Tibial nerve (tissue), 4 donors: ENCODE measurements around the gene IKBKE. TPM values are rescaled to one million over a fixed set of nuclear protein-coding genes. Genes with fewer than 3 reads are reported as not detected.

Experiments
- DNase-seq, 2 donors: peaks; one replicate each; pipeline ENCODE4 v3.0.0-alpha.2; 2019; ENCODE audit warnings: low spot score in 2 of 2
- H3K27ac ChIP-seq, 4 donors: fragments of 200-600 bp; sonication (generic) in 3 of 4; one replicate each; pipeline ENCODE4 v1.5.1; 2017 to 2019; ENCODE audit warnings: mild to moderate bottlenecking in 1 of 4
- H3K27me3 ChIP-seq, 2 donors: fragments of 200-600 bp; sonication (generic) in 1 of 2; one replicate each; pipeline versions ENCODE4 v1.5.1 to v1.6.0; 2017 to 2019
- H3K36me3 ChIP-seq, 3 donors: fragments of 200-600 bp; sonication (generic); one replicate each; pipeline ENCODE4 v1.5.1; 2018 to 2019
- H3K4me1 ChIP-seq, 4 donors: fragments of 200-600 bp; sonication (generic) in 3 of 4; one replicate each; pipeline ENCODE4 v1.5.1; 2017 to 2019
- H3K4me3 ChIP-seq, 4 donors: fragments of 200-600 bp; sonication (generic) in 3 of 4; one replicate each; pipeline ENCODE4 v1.5.1; 2017 to 2019; ENCODE audit warnings: mild to moderate bottlenecking in 1 of 4, moderate library complexity in 1 of 4
- H3K9me3 ChIP-seq, 4 donors: fragments of 200-600 bp; sonication (generic) in 3 of 4; one replicate each; pipeline ENCODE4 v1.5.1; 2017 to 2019
- EP300 ChIP-seq, 2 donors: sonication (generic); formaldehyde crosslinking; IDR thresholded peaks; one replicate each; pipeline ENCODE4 v1.6.1; 2017; ENCODE audit warnings: antibody characterized with exemption in 2 of 2, mild to moderate bottlenecking in 1 of 2
- POLR2A ChIP-seq, 2 donors: fragments of 450-650 bp; IDR thresholded peaks; one replicate each; pipeline ENCODE4 v1.6.1; 2017; ENCODE audit warnings: antibody characterized with exemption in 2 of 2, mild to moderate bottlenecking in 2 of 2, moderate library complexity in 2 of 2
- WGBS, 2 donors: methylation state at CpG; one replicate each; pipeline ENCODE4 v1.1.5; 2018; 5-methylcytosine and 5-hydroxymethylcytosine counted together
- total RNA-seq, 4 donors: library from RNA; depleted of rRNA; stranded (reverse); fragments of >200 nt; gene quantifications; one replicate each; pipeline ENCODE4 v1.1.0, GENCODE V29; 2016
- TF ChIP-seq, protein P1 (sequence below), 5 experiments: fragments of 200-600 bp in 3 of 5; fragments of 450-650 bp in 2 of 5; sonication (generic) in 3 of 5; IDR thresholded peaks; one replicate each; pipeline ENCODE4 v1.5.1; 2016 to 2019; ENCODE audit warnings: antibody characterized with exemption in 5 of 5, mild to moderate bottlenecking in 3 of 5, moderate library complexity in 2 of 5

Gene IKBKE
- total RNA-seq, 4 donors from 2014 or later = 1.5 to 18.0 (median 3.7) TPM

DNA sequence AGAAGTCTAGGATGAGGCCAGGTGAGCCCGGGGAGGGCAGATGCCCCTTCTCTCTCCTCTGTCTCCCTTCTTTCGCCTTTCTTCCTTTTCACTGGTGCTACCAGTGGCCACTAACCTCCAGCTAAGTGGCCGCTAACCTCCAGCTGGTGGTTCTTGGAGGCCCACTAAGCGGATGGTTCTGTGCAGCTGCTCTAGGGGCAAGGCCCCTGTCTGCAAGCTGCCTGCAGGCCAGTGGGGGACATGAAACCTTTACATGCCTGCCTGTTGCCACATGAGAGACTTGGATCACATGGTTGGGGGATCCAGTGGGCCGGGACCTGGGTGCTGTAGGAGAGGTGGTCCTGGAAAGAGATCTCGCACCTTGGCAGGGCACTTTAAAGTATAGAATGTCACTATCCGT is 17.7 kb downstream of the IKBKE start:
- H3K27ac ChIP-seq = no peak overlapping the region
- no peak overlapping the region for H3K4me3 ChIP-seq
- TF ChIP-seq EP300 (IDR thresholded peaks at IDR 0.05) (no peak), POLR2A (IDR thresholded peaks at IDR 0.05) (no peak)
- TF ChIP-seq, protein P1, sequence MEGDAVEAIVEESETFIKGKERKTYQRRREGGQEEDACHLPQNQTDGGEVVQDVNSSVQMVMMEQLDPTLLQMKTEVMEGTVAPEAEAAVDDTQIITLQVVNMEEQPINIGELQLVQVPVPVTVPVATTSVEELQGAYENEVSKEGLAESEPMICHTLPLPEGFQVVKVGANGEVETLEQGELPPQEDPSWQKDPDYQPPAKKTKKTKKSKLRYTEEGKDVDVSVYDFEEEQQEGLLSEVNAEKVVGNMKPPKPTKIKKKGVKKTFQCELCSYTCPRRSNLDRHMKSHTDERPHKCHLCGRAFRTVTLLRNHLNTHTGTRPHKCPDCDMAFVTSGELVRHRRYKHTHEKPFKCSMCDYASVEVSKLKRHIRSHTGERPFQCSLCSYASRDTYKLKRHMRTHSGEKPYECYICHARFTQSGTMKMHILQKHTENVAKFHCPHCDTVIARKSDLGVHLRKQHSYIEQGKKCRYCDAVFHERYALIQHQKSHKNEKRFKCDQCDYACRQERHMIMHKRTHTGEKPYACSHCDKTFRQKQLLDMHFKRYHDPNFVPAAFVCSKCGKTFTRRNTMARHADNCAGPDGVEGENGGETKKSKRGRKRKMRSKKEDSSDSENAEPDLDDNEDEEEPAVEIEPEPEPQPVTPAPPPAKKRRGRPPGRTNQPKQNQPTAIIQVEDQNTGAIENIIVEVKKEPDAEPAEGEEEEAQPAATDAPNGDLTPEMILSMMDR (IDR thresholded peaks at IDR 0.05) = no peak
- 85 to 91% methylated on average over 7 of the region's 7 CpGs for WGBS, 2 donors
- H3K27me3 ChIP-seq = no peaks in the 10 kb centered on the region
- H3K9me3 ChIP-seq = no peaks in the 10 kb centered on the region
- H3K36me3 ChIP-seq = peaks cover 0 to 4% (median 0%) of the 10 kb centered on the region in 3 donors
- H3K4me1 ChIP-seq = peaks cover 0 to 19% (median 0%) of the 10 kb centered on the region in 4 donors
- DNase-seq = no peak

DNA sequence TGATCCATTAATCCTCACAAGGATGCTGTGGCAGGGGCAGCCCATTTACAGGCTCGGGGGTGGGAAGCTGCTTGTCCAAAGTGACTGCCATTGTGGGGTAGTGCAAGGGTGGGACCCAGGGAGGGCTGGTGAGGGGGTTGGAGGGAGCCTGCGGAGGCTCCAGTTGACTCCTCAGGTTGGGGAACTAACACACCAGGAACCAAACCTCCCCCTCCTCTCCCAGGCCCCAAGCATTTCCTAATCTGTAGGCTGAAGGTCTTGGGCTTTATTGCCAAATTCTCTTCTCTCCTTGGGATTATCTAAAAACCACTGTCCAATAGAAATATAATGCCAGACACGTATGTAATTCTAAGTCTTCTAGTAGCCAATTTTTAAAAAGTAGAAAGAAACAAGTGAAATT is 18.2 kb downstream of the IKBKE start:
- WGBS, 2 donors = 79 to 89% methylated on average over 3 of the region's 3 CpGs
- H3K4me3 ChIP-seq = no peak overlapping the region
- TF ChIP-seq, protein P1 (IDR thresholded peaks at IDR 0.05) = no peak
- TF ChIP-seq POLR2A (IDR thresholded peaks at IDR 0.05) (no peak), EP300 (IDR thresholded peaks at IDR 0.05) (no peak)
- peaks cover 0 to 19% (median 0%) of the 10 kb centered on the region in 4 donors for H3K4me1 ChIP-seq
- no peaks in the 10 kb centered on the region for H3K9me3 ChIP-seq
- DNase-seq = no peak
- peaks cover 0 to 4% (median 0%) of the 10 kb centered on the region in 3 donors for H3K36me3 ChIP-seq
- H3K27me3 ChIP-seq = no peaks in the 10 kb centered on the region
- no peak overlapping the region for H3K27ac ChIP-seq

DNA sequence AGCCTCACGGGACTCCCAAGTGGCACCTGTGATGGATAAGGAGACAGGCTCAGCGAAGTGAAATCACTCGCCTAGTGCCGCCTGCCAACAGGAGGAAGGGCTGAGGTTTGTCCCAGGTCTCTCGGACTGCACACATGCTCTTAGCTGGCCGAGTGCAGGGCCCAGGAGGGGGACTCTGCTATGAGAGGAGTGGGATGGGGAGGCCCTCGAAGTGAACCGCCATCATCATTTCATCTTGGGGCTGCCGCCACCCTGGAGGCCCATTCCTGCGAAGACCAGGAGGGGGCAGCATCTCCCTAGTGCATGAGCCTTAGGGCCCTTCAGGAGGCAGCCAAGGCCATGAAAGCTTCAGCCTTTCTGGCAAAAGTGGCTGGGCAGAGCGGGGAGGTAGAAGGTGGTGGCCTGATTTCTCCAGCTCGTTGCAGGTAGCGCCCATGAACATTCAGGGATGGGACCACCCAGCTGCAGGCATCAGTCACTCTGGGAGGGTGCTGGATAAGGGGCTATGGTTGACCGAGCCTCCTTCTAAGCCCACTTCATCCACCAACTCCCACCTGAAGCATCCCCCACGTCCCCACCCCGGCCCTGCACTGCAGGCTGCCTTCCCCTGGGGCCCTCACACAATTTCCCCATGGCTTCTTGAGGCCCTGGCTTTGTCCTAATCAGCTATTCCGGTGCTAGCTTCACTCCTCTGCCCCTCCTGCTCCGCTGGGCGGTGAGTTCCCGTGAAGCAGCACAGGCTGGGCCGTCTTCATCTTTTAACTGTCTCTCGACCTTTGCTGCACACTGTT is 19.9 kb downstream of the IKBKE start:
- no peaks in the 10 kb centered on the region for H3K9me3 ChIP-seq
- DNase-seq = peak; percentile 58 to 83
- H3K27me3 ChIP-seq = no peaks in the 10 kb centered on the region
- peaks cover 0 to 4% (median 0%) of the 10 kb centered on the region in 3 donors for H3K36me3 ChIP-seq
- no peak overlapping the region for H3K27ac ChIP-seq
- H3K4me1 ChIP-seq = peaks cover 0 to 25% (median 7%) of the 10 kb centered on the region in 4 donors
- H3K4me3 ChIP-seq = no peak overlapping the region
- WGBS, 2 donors = 53 to 55% methylated on average over 21 to 22 of the region's 22 CpGs
- TF ChIP-seq, protein P1 (IDR thresholded peaks at IDR 0.05) = peak; percentile 85 to 95 (median 89)
- peak in 1 of 2 donors; percentile 37 for TF ChIP-seq EP300 (IDR thresholded peaks at IDR 0.05)
- no peak for TF ChIP-seq POLR2A (IDR thresholded peaks at IDR 0.05)

DNA sequence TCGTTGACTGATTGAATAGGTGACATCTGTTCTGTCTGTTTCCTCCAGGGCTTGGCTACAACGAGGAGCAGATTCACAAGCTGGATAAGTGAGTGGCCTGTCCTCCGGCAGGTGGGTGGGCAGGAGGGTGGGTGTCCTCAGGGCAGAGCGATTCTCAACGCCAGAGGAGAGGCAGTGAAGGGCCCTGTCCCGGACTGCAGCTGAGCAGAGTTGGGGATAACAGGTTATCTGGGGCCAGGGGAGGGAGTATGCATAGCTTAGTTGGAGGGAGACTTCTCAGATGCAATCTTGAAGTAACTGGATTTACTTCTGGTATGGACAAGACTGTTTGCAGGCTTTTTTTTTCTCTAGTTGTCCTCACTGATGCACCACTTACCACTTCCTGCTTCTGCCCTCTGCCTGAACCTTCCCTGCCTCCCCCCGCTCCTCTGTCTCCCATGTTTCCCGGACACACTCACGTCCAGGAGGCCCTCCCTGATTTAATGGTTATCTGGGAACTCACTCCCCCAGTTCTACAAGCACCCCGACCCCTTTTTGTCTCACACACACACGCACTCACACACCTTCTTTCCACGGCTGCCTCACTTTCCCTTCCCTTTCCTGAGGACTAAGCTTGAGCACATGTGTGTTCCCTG is 20.6 kb downstream of the IKBKE start:
- 71 to 73% methylated on average over 12 of the region's 12 CpGs for WGBS, 2 donors
- TF ChIP-seq, protein P1 (IDR thresholded peaks at IDR 0.05) = no peak
- TF ChIP-seq POLR2A (IDR thresholded peaks at IDR 0.05) = no peak
- Histone ChIP-seq H3K9me3 (no peaks in the 10 kb centered on the region), H3K4me3 (no peak overlapping the region), H3K4me1 (peaks cover 0 to 32% (median 11%) of the 10 kb centered on the region in 4 donors), H3K27me3 (no peaks in the 10 kb centered on the region), H3K36me3 (peaks cover 0 to 4% (median 0%) of the 10 kb centered on the region in 3 donors), H3K27ac (no peak overlapping the region)
- no peak for DNase-seq

DNA sequence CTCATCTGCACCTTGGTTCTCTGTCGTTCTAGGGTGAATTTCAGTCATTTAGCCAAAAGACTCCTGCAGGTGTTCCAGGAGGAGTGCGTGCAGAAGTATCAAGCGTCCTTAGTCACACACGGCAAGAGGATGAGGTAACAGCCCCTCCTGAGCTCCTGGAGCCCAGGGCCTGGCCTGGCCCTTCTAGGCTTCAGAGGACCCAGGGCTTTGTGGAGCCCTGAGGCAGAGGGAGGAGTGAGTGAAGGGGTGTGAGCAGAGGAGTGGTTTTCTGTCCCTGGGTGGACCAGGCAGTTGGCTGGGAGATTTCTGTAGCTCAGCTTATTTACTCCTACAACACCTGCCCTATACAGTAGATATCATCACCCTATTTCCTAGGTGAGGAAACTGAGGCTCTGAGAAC is 21.3 kb downstream of the IKBKE start:
- Histone ChIP-seq H3K36me3 (peaks cover 0 to 4% (median 0%) of the 10 kb centered on the region in 3 donors), H3K4me3 (no peak overlapping the region), H3K27ac (no peak overlapping the region), H3K27me3 (no peaks in the 10 kb centered on the region), H3K9me3 (no peaks in the 10 kb centered on the region), H3K4me1 (peaks cover 0 to 39% (median 14%) of the 10 kb centered on the region in 4 donors)
- DNase-seq = no peak
- TF ChIP-seq, protein P1 (IDR thresholded peaks at IDR 0.05) = no peak
- TF ChIP-seq POLR2A (IDR thresholded peaks at IDR 0.05) = no peak
- TF ChIP-seq EP300 (IDR thresholded peaks at IDR 0.05) = no peak
- WGBS, 2 donors = 91 to 100% methylated on average over 4 of the region's 4 CpGs
